ENCODE results near the gene ITGB1BP1. TPM values are rescaled to one million over a fixed set of nuclear protein-coding genes. Genes with fewer than 3 reads are reported as not detected.

The ITGB1BP1 gene
- total RNA-seq, 2 donors from 2014 or later, result 132 to 167 TPM

- peaks cover 48 to 61% of the 10 kb centered on the region in 2 donors for H3K4me1 Mint-ChIP-seq (ENCODE audit: low read depth in 2 of 2)
- no peaks in the 10 kb centered on the region for H3K27me3 Mint-ChIP-seq
- peaks cover 30% of the 10 kb centered on the region for H3K36me3 Mint-ChIP-seq
- peak overlapping the region in 1 of 2 donors; percentile 35 for H3K27ac Mint-ChIP-seq
- DNase-seq (ENCODE audit: low spot score) (no peak), ATAC-seq (no peak)
- H3K9me3 Mint-ChIP-seq, result no peaks in the 10 kb centered on the region
- H3K4me3 Mint-ChIP-seq, result peak overlapping the region; percentile 10
These were observed 5.6 kb downstream of the ITGB1BP1 start for GRCh38 chr2:9417725-9418124.

GRCh38 chr2:9416962-9417316, 6.4 kb downstream of the ITGB1BP1 start:
- H3K4me3 Mint-ChIP-seq, result no peak overlapping the region
- H3K9me3 Mint-ChIP-seq, result no peaks in the 10 kb centered on the region
- H3K27ac Mint-ChIP-seq, result peak overlapping the region in 1 of 2 donors; percentile 35
- no peak for DNase-seq (ENCODE audit: low spot score)
- peaks cover 25% of the 10 kb centered on the region for H3K36me3 Mint-ChIP-seq
- H3K27me3 Mint-ChIP-seq, result no peaks in the 10 kb centered on the region
- ATAC-seq, result peak; percentile 68 to 73
- H3K4me1 Mint-ChIP-seq (ENCODE audit: low read depth in 2 of 2), result peaks cover 42 to 53% of the 10 kb centered on the region in 2 donors

GRCh38 chr2:9416267-9416961, 6.9 kb downstream of the ITGB1BP1 start:
- H3K27ac Mint-ChIP-seq, result peak overlapping the region in 1 of 2 donors; percentile 35
- no peak overlapping the region for H3K4me3 Mint-ChIP-seq
- peaks cover 38 to 49% of the 10 kb centered on the region in 2 donors for H3K4me1 Mint-ChIP-seq (ENCODE audit: low read depth in 2 of 2)
- DNase-seq (ENCODE audit: low spot score) (no peak), ATAC-seq (no peak)
- no peaks in the 10 kb centered on the region for H3K9me3 Mint-ChIP-seq
- H3K36me3 Mint-ChIP-seq, result peaks cover 21% of the 10 kb centered on the region
- H3K27me3 Mint-ChIP-seq, result no peaks in the 10 kb centered on the region

DNA sequence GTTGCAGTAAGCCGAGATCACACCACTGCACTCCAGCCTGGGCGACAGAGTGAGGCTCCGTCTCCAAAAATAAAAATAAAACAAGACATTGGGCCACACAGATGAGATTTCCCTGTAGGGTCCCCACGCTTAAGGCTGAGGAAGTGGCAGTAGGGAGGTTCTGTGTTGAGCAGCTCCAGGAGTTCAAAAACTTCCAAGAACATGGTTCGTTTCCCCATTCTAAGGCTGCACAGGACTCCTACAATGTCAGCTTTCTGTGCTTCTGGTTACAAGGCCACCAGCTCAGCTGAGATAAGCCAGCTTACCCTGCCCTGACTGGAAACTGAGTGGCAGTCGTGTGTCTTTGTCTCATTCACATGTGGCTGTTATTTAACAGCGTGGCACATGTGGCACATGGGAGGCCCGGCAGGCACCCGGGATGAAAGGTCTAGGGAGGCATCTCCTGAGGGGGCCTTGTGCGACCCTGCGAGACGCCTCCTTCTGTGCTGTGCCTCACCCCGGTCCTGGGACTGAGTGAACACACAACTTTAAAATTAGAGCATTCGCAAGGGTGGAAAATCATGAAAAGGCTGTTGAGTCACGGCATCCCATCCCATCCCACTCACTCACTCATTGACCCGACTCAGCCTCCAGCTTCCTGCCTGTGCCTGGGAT, 7.7 kb downstream of the ITGB1BP1 start:
- ATAC-seq, result no peak
- DNase-seq (ENCODE audit: low spot score), result no peak
- H3K9me3 Mint-ChIP-seq, result no peaks in the 10 kb centered on the region
- H3K27ac Mint-ChIP-seq, result no peak overlapping the region
- H3K36me3 Mint-ChIP-seq, result peaks cover 28% of the 10 kb centered on the region
- no peaks in the 10 kb centered on the region for H3K27me3 Mint-ChIP-seq
- H3K4me3 Mint-ChIP-seq, result no peak overlapping the region
- H3K4me1 Mint-ChIP-seq (ENCODE audit: low read depth in 2 of 2), result peaks cover 40 to 48% of the 10 kb centered on the region in 2 donors

DNA sequence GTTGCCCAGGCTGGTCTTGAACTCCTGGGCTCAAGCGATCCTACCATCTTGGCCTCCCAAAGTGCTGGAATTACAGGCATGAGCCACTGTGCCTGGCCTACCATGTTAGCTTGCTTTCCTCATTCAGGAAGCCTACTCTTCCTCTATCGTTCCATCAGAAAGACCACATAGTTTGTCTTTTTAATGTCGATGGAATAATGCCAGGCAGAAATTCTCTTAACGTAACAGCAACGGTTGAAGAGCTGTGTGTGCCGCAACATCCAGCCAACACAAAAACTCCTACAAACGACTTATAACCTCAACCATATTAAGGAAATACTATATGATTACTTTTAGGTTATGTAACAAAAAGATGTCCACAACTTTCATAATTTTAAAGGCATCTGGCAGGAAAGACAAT, 10.5 kb downstream of the ITGB1BP1 start:
- H3K4me1 Mint-ChIP-seq (ENCODE audit: low read depth in 2 of 2), result peaks cover 28 to 30% of the 10 kb centered on the region in 2 donors
- no peak for ATAC-seq
- H3K36me3 Mint-ChIP-seq, result peaks cover 19% of the 10 kb centered on the region

GRCh38 chr2:9410108-9410507, 13.2 kb downstream of the ITGB1BP1 start:
- DNase-seq (ENCODE audit: low spot score), result no peak
- peak in 1 of 2 donors; percentile 36 for ATAC-seq
- H3K27me3 Mint-ChIP-seq, result no peaks in the 10 kb centered on the region
- H3K4me3 Mint-ChIP-seq, result no peak overlapping the region
- H3K4me1 Mint-ChIP-seq (ENCODE audit: low read depth in 2 of 2), result peaks cover 11 to 15% of the 10 kb centered on the region in 2 donors
- no peak overlapping the region for H3K27ac Mint-ChIP-seq
- H3K36me3 Mint-ChIP-seq, result peaks cover 12% of the 10 kb centered on the region
- no peaks in the 10 kb centered on the region for H3K9me3 Mint-ChIP-seq

More for the DNA sequence above, 10.5 kb downstream of the ITGB1BP1 start:
- H3K27ac Mint-ChIP-seq, result no peak overlapping the region
- H3K27me3 Mint-ChIP-seq, result no peaks in the 10 kb centered on the region
- no peak for DNase-seq (ENCODE audit: low spot score)
- no peak overlapping the region for H3K4me3 Mint-ChIP-seq
- no peaks in the 10 kb centered on the region for H3K9me3 Mint-ChIP-seq

GRCh38 chr2:9408641-9409151, 14.6 kb downstream of the ITGB1BP1 start:
- H3K4me1 Mint-ChIP-seq (ENCODE audit: low read depth in 2 of 2), result peaks cover under 1 to 5% of the 10 kb centered on the region in 2 donors
- no peak overlapping the region for H3K27ac Mint-ChIP-seq
- no peaks in the 10 kb centered on the region for H3K27me3 Mint-ChIP-seq
- ATAC-seq, result no peak
- DNase-seq (ENCODE audit: low spot score), result no peak
- no peak overlapping the region for H3K4me3 Mint-ChIP-seq
- H3K36me3 Mint-ChIP-seq, result peaks cover 6% of the 10 kb centered on the region
- H3K9me3 Mint-ChIP-seq, result no peaks in the 10 kb centered on the region

DNA sequence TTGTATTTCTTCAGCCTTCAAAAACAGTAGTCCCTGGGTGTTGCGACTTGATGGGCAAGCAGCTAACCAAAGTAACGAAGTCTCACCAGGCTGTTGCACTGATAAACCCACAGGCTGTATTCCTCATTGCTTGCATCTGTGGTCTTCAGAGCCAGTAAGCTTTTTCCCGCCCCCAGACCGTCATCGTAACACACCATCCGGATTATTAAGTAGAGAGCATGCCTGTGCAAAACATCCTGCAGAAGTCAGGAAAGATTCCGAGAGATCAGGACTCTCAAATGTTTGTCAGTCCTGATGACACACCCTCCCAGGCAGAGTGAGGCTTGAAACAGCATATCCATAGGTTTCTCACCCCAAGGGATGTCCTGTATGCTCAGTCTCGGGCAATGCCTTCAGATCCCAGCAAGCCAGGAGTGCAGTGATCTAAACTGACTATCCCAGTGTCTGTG, 15.9 kb downstream of the ITGB1BP1 start:
- Mint-ChIP-seq H3K27ac (no peak overlapping the region), H3K4me3 (no peak overlapping the region), H3K27me3 (no peaks in the 10 kb centered on the region), H3K36me3 (peaks cover 6% of the 10 kb centered on the region), H3K4me1 (ENCODE audit: low read depth in 2 of 2) (peaks cover 0 to 4% of the 10 kb centered on the region in 2 donors), H3K9me3 (no peaks in the 10 kb centered on the region)
- no peak for DNase-seq (ENCODE audit: low spot score)
- ATAC-seq, result no peak

GRCh38 chr2:9406529-9407362, 16.6 kb downstream of the ITGB1BP1 start:
- Mint-ChIP-seq H3K9me3 (no peaks in the 10 kb centered on the region), H3K4me1 (ENCODE audit: low read depth in 2 of 2) (peaks cover 0 to 4% of the 10 kb centered on the region in 2 donors), H3K36me3 (peaks cover 6% of the 10 kb centered on the region), H3K27me3 (no peaks in the 10 kb centered on the region), H3K27ac (no peak overlapping the region), H3K4me3 (no peak overlapping the region)
- ATAC-seq, result no peak
- DNase-seq (ENCODE audit: low spot score), result no peak

DNA sequence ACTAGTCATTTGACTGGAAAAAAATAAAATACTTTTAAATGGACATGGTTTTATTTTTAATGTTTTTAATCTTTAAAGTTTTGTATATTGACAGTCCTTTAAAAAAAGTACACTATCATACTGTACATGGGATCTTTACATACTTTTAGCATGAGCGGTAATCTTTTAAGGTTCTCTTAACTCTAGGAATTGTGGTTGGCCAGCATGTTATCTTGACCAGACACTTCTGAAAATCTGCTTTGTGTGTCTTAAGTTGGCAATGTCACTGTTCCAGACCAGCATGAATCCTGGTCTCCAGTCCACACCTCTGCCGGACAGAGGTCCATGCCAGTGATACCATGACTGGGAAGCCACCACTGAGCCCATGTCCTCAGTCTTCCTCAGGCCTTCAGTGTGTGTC, 17.7 kb downstream of the ITGB1BP1 start:
- ATAC-seq (no peak), DNase-seq (ENCODE audit: low spot score) (no peak)
- Mint-ChIP-seq H3K27me3 (no peaks in the 10 kb centered on the region), H3K27ac (no peak overlapping the region), H3K4me3 (no peak overlapping the region), H3K9me3 (no peaks in the 10 kb centered on the region), H3K4me1 (ENCODE audit: low read depth in 2 of 2) (peaks cover 0 to under 1% of the 10 kb centered on the region in 2 donors), H3K36me3 (peaks cover under 1% of the 10 kb centered on the region)

DNA sequence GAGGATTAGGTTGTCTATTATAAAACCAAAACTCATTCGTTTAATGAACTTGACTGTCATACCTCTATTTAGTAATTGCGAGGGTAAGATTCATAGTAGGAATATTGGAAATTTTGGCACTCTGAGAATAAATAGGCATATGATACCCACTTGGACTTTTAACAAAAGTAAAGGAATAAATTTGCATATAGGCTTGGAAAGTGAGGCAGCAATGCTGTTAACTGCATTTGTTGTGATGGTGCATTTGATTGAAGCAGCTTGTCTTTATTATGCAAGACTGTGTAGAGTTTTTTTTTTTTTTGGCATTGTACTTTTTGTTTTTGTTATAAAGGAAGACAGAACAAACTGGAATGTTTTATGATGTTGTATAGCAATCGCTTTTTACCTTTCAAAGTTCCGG, 18.9 kb downstream of the ITGB1BP1 start:
- Mint-ChIP-seq H3K27ac (no peak overlapping the region), H3K27me3 (no peaks in the 10 kb centered on the region), H3K4me3 (no peak overlapping the region), H3K9me3 (no peaks in the 10 kb centered on the region), H3K36me3 (no peaks in the 10 kb centered on the region), H3K4me1 (ENCODE audit: low read depth in 2 of 2) (no peaks in the 10 kb centered on the region)
- DNase-seq (ENCODE audit: low spot score) (no peak), ATAC-seq (no peak)

GRCh38 chr2:9403924-9404323, 19.4 kb downstream of the ITGB1BP1 start:
- Mint-ChIP-seq H3K27me3 (no peaks in the 10 kb centered on the region), H3K27ac (no peak overlapping the region), H3K4me3 (no peak overlapping the region), H3K36me3 (no peaks in the 10 kb centered on the region), H3K4me1 (ENCODE audit: low read depth in 2 of 2) (no peaks in the 10 kb centered on the region), H3K9me3 (no peaks in the 10 kb centered on the region)
- DNase-seq (ENCODE audit: low spot score) (no peak), ATAC-seq (no peak)

- Mint-ChIP-seq H3K36me3 (no peaks in the 10 kb centered on the region), H3K4me3 (no peak overlapping the region), H3K4me1 (ENCODE audit: low read depth in 2 of 2) (no peaks in the 10 kb centered on the region), H3K27ac (no peak overlapping the region), H3K27me3 (no peaks in the 10 kb centered on the region), H3K9me3 (no peaks in the 10 kb centered on the region)
- no peak for ATAC-seq
- DNase-seq (ENCODE audit: low spot score), result no peak
These were observed 21.5 kb downstream of the ITGB1BP1 start for GRCh38 chr2:9401646-9402371.
